Measurements from ENCODE around the gene INO80.

The INO80 gene

DNA sequence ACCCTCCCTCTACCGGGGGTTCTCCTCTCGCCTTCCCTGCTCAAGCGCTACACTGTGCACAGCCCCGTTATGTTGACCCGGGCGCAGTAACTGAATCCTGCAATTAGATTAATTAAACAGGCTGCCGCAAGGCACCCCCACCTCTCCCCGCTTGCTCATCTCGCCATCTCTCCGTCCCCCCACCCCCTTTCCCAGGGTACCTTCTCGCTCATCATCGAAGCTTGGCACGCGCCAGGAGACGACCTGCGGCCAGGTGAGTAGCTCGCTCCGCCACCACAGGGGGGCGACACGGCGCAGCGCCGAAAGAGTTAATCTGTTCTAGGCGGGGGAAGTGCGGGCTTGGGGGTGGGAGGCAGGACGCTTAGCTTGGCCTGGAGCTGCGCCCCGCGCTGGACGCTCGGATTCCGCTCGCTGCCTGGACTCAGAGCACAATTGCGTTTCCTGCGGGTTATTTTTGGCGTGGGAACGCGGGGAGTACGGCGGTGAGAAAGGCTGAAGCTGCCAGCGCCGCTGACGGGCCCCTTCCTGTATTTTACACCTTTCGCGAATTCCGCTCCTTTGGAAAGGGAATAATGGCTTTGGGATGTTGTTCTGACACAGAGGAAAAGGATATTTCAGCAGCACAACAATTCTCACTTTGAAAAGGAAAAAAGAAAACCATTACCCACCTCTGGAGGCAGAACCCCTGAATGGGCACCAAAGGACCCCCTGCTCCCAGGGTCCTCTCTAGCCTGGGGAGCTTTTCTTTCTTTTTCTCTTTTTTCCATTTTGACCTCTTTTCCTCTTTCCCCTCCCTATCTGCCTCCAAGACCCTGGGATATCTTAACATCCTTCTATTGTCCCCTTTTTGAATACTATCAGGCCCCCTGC is 185.4 kb downstream of the INO80 start:
- DNase-seq (ENCODE audit: low spot score): peak; percentile 14

DNA sequence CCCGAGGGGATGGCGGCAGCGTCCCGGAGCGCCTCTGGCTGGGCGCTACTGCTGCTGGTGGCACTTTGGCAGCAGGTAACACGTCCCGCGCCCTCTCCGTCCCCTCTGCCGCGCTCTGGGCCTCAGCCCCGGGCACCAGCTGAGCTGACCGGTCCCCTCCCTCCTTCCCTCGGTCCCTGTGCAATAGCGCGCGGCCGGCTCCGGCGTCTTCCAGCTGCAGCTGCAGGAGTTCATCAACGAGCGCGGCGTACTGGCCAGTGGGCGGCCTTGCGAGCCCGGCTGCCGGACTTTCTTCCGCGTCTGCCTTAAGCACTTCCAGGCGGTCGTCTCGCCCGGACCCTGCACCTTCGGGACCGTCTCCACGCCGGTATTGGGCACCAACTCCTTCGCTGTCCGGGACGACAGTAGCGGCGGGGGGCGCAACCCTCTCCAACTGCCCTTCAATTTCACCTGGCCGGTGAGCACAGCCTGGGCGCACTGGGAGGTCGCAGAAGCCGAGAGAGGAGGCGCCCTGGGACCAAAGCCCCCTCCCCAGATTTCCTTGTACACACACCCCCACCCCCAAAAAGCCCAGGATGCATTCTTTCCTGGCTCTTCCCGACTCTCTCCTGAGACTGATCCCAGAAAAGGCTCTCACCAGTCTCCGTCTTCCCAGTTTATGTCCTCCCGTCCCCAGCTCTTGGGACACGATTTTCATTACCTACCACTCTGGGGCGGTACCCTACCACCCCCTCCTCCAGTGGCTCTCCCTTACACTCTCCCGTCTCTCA is 186.2 kb downstream of the INO80 start:
- DNase-seq (ENCODE audit: low spot score): no peak
